ENCODE data around the gene COL21A1. TPM values are rescaled to one million over a fixed set of nuclear protein-coding genes. Genes with fewer than 3 reads are reported as not detected.

The COL21A1 gene
- total RNA-seq, 4 donors from 2014 or later, result 2.4 to 135 (median 18.4) TPM

GRCh38 chr6:56193846-56194245 lies 53.5 kb downstream of the COL21A1 start:
- DNase-seq, result no peak
- H3K36me3 ChIP-seq, result no peaks in the 10 kb centered on the region
- H3K27me3 ChIP-seq, result no peaks in the 10 kb centered on the region
- peaks cover 0 to 3% of the 10 kb centered on the region in 2 donors for H3K9me3 ChIP-seq
- H3K4me3 ChIP-seq, result no peak overlapping the region
- H3K4me1 ChIP-seq, result no peaks in the 10 kb centered on the region
- TF ChIP-seq CTCF (IDR thresholded peaks at IDR 0.05) (no peak), POLR2A (IDR thresholded peaks at IDR 0.05) (no peak)
- no peak overlapping the region for H3K27ac ChIP-seq
- intact Hi-C loops (cut with DNase I; ENCODE audit: low total_unique reads), result no loop called here

- Histone ChIP-seq H3K27me3 (no peaks in the 10 kb centered on the region), H3K4me1 (no peaks in the 10 kb centered on the region), H3K9me3 (peaks cover 0 to 3% of the 10 kb centered on the region in 2 donors), H3K27ac (no peak overlapping the region), H3K36me3 (no peaks in the 10 kb centered on the region), H3K4me3 (no peak overlapping the region)
- DNase-seq, result no peak
- TF ChIP-seq POLR2A (IDR thresholded peaks at IDR 0.05), result no peak
- TF ChIP-seq CTCF (IDR thresholded peaks at IDR 0.05), result no peak
- intact Hi-C loops (cut with DNase I; ENCODE audit: low total_unique reads), result no loop called here
Measured at GRCh38 chr6:56188429-56188828, 59.0 kb downstream of the COL21A1 start.

- Histone ChIP-seq H3K4me1 (no peaks in the 10 kb centered on the region), H3K27ac (no peak overlapping the region), H3K9me3 (peaks cover 0 to 3% of the 10 kb centered on the region in 2 donors), H3K27me3 (no peaks in the 10 kb centered on the region), H3K36me3 (no peaks in the 10 kb centered on the region), H3K4me3 (no peak overlapping the region)
- intact Hi-C loops (cut with DNase I; ENCODE audit: low total_unique reads), result no loop called here
- DNase-seq, result no peak
- TF ChIP-seq POLR2A (IDR thresholded peaks at IDR 0.05), result no peak
- TF ChIP-seq CTCF (IDR thresholded peaks at IDR 0.05), result no peak
Measured at GRCh38 chr6:56187686-56188085, 59.7 kb downstream of the COL21A1 start.

- TF ChIP-seq CTCF (IDR thresholded peaks at IDR 0.05) (no peak), POLR2A (IDR thresholded peaks at IDR 0.05) (no peak)
- Histone ChIP-seq H3K27me3 (no peaks in the 10 kb centered on the region), H3K4me3 (no peak overlapping the region), H3K27ac (no peak overlapping the region), H3K36me3 (no peaks in the 10 kb centered on the region), H3K4me1 (peaks cover 0 to 6% of the 10 kb centered on the region in 2 donors), H3K9me3 (peaks cover 0 to 11% of the 10 kb centered on the region in 2 donors)
- no peak for DNase-seq
- intact Hi-C loops (cut with DNase I; ENCODE audit: low total_unique reads), result no loop called here
Measured at GRCh38 chr6:56176741-56177140, 70.6 kb downstream of the COL21A1 start.

GRCh38 chr6:56173228-56173627 lies 74.2 kb downstream of the COL21A1 start:
- Histone ChIP-seq H3K36me3 (no peaks in the 10 kb centered on the region), H3K9me3 (peaks cover 0 to 11% of the 10 kb centered on the region in 2 donors), H3K4me3 (no peak overlapping the region), H3K27me3 (no peaks in the 10 kb centered on the region), H3K27ac (no peak overlapping the region), H3K4me1 (no peaks in the 10 kb centered on the region)
- intact Hi-C loops (cut with DNase I; ENCODE audit: low total_unique reads), result no loop called here
- TF ChIP-seq CTCF (IDR thresholded peaks at IDR 0.05), result no peak
- no peak for TF ChIP-seq POLR2A (IDR thresholded peaks at IDR 0.05)
- DNase-seq, result no peak

All from uterus (tissue), 4 donors.